NCI-H2196 (cell line): ENCODE measurements around the gene TARBP1.
"Not testable (repeated sequence)": the region's sequence is repeated elsewhere in the genome, so short reads cannot be mapped to it uniquely, and the experiment has no call there.

ENCODE experiments used
- DNase-seq: peaks from one replicate; lab custom pipeline; 2025; ENCODE audit not compliant: unreplicated experiment; lab: John Stamatoyannopoulos, UW

Gene TARBP1

GRCh38 chr1:234397732-234398131, 81.2 kb downstream of the TARBP1 start:
- no peak for DNase-seq

DNA sequence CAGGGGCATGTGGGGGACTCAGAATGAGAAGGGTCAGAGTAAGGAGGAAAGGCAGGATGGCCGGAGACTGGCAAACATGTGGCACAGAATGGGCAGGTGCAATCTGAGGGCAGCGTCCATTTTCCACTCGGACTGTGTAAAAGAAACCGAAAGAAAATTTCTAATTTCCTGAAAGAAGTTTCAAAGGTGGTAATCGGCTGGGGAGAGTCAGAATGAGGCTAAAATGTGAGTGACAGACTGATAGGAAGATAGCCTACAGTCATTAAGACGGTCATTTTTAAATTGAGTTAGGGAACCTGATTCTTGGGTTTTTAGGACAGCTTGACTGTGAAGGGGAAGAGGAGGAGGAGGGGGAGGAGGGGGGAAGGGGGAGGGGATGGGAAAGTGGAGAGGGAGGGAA, 82.1 kb downstream of the TARBP1 start:
- no peak for DNase-seq

DNA sequence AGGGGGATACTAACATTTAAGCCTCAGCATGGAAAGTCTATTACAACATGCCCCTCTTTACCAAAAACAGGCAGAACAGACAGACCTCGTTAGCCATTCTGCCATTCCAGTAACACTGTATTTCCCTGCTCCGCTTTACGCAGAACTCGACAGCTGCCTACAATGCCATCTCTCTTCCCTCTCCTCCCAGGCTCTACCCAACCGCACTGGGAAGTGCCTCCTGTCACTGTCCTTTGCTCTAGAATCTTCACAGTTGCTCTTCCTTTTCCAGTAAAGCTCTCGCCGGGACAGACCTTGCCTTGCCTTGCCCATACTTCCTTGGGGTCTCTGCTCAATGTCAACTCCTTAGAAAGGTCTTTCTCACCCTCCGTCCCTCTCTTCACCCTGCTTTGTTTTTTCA, 82.9 kb downstream of the TARBP1 start:
- no peak for DNase-seq

- DNase-seq = no peak
Observed at GRCh38 chr1:234395297-234395696, 83.7 kb downstream of the TARBP1 start.

DNA sequence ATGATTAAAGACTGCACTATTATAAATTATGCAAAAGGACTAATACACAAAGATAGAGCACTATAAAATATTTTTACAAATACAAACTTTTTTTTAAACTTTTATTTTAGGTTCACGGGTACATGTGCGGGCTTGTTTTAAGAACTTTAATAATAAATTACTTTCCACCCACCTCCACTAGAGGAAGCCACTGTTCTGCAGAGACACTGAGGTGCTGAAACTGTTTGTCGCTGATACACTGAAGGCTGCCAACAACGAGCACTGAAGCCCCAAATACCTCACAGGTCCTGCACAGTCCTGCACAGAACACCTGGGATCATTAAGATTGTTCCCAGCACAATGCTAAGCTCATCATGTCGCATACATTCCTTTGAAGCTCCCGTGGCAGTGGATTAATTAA, 85.8 kb downstream of the TARBP1 start:
- DNase-seq = no peak

GRCh38 chr1:234388094-234388493, 90.9 kb downstream of the TARBP1 start:
- no peak for DNase-seq

DNA sequence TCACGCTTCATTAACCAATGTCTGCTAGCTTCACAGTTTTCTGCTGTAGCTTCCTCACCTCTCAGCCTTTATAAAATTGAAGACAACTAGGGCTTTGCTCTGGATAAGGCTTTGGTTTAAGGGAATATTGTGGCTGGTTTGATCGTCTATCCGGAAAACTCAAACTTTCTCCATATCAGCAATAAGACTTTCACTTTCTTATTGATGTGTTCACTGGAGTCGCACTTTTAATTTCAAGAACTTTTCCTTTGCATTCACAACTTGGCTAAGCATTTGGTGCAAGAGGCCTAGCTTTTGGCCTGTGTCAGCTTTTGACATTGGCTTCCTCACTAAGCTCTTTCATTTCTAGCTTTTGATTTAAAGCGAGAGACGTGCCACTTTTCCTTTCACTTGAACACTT, 92.9 kb downstream of the TARBP1 start:
- no peak for DNase-seq

DNA sequence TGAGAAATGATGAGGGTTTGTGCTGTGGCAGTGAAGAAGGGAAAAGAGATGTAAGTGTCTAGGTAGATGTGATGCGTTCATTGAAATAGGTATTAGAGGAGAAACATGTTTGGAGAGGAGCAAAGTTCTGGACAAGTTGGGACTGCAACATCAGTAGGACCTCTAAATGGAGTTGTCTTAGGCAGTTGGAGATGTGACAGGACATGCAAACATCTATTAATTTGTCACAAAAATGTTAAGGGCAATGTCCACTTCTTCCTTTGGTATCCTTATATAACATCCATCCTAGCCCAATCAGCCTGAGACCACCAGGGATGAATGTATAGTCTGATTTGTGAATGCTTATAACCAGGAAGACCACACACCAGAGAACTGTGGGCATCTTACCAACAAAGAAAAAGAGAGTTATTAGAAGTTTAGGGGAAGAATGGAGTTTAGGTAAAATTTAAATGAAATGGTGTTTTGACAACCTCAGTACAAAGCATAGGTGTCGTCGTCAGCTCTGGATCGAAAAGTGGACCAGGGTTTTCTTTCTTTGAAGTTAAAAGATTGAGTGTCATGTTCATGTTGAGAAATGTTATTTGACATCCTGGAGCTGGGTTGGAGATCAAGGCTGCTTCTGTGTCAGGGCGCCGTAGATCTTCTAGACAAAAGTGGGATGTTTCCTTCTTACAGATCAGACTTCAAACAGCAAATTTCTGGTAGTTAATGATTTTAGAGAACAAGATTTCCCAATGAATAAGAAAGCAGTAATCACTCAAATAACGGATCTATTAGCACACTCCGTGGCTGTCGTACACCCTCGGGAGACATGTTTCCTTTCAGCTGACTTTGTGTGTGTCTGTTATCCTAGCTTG, 97.1 kb downstream of the TARBP1 start:
- no peak for DNase-seq

DNA sequence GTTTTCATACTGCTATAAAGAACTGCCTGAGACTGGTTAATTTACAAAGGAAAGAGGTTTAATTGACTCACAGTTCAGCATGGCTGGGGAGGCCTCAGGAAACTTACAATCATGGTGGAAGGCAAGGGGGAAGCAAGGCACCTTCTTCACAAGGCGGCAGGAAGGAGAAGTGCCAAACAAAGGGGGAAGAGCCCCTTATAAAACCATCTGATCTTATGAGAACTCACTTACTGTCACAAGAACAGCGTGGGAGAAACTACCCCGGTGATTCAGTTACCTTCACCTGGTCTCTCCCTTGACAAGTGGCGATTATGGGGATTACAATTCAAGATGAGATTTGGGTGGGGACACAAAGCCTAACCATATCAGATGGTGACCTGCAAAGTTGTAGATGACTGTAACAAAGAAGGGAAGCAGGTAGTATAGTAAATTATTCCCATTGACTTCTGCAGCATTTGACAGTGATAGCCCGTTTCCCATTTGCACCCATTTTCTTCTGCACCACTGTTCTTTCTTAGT, 99.3 kb downstream of the TARBP1 start:
- not testable (repeated sequence) for DNase-seq

DNA sequence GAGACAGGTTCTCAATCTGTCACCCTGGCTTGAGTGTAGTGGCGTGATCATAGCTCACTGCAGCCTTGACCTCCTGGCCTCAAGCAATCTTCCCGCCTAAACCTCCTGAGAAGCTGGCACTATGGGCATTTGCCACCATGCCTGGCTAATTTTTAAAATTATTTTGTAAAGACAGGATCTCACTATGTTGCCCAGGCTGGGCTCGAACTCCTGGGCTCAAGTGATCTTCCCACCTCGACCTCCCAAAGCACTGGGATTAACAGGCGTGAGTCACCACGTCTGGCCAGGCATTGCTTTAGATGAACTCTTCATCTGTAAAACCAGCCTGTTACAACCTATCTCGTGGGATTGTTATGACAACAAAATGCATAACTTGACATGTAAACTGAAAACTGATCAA, 103.3 kb downstream of the TARBP1 start:
- DNase-seq = no peak

GRCh38 chr1:234373959-234374254, 105.1 kb downstream of the TARBP1 start:
- DNase-seq = no peak

GRCh38 chr1:234373064-234373958, 105.7 kb downstream of the TARBP1 start, which contains the start of gene COA6:
TSS of gene COA6 (plus strand) at chr1:234373456. CDS start at chr1:234373467, 11 bp downstream.
- peak; percentile 67 for DNase-seq

GRCh38 chr1:234372011-234372757, 106.8 kb downstream of the TARBP1 start:
- DNase-seq = no peak

DNA sequence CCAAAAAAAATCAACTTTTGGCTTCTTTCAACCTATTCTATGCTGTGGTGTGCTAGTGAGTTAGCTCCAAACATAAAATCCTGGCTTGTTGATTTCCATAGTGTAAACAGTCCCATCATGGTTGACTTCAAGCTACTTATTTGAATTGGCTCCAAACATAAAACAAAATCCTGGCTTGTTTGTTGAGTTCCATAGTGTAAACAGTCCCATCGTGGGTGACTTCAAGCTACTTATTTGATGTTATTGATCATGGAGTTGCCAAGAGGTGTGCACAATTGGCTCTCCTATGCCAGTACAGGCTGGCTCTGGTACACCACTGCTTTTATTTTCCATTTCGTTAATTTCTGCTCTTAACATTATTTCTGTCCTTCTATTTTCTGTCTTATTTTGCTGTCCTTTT, 107.6 kb downstream of the TARBP1 start:
- no peak for DNase-seq

DNA sequence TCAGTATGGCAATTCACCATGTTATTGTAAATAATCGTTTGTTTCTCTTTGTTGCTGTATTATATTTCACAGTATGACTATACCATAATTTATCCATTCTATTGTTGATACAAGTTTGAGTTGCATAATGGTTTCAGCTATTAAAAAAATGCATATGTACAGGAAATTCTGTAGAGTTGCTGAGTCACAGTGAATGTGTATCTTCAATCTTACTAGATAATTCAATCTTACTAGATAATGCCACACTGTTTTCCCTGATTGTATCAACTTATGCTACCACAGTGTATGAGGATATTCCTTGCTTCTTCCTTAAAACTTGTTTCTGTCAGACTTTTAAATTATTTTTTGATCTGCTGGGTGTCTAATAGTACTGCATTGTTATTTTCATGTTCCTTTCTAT, 109.2 kb downstream of the TARBP1 start:
- no peak for DNase-seq

DNA sequence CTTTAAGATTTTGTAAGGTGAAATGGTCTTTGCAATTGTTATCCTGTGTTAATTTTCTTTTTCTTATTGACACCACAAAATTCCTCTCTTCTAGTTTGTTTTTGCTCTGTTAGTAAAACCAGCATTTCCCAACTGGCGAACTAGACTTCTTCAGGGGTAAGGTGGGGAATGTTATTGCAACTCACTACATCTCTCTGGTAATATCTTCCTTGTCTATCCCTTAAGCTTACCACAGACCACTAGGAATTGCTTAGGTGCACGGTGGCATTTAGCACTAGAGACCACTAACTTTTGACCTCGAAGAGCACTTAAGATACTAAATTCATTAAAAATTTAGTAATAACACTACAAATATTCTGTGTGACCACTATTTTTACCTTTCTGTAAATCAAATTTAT, 109.9 kb downstream of the TARBP1 start:
- DNase-seq = no peak

DNA sequence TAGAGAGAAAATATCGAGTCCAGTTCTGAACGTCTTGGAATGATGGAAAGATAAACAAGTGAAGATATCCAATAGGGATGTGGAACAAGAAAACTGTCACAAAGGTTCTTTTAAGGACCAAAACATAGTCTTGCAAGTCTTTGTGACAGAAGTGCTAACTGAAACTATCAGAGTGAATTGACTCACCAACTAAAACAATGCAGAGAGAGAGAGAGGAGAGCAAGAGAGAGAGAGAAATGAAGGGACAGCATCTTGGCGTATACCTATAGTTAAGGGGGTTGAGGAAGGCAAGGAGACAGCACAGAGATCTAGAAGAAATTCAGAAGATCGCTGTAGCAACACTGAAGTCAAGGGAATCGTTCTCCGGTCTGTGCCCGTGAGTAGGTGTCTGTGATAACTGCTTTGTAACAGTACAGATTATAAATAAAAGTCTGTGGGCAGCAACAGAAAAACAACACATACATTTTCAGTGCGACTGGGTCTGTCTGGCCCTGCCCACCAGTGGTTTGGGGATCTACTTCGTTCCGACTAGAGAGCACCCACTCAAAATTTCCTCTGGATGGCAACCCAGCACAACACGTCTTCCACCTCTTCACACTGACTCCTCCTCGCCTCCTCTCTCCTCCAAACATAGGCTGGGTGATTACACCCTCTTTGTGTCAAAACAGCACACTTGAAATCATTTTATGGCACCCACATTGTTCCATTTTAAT, 110.5 kb downstream of the TARBP1 start:
- no peak for DNase-seq

DNA sequence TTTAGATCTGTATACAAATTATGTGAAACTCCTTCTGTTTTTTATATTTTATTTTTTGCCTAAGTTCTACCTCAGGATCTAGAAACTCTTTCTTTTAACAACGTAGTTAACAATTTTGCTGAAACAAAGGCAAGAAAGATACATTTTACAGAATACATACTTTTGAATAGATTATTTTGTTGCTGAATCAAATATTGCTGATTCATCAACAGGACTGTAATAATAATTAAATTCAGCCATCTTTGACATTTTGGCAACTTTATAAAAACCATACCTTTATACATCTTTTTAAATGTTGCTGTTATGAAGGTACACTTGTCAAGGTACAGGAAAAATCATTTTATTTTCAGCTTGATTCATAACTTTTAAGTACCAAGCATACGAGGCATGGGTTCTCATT, 116.4 kb downstream of the TARBP1 start:
- DNase-seq = no peak

DNA sequence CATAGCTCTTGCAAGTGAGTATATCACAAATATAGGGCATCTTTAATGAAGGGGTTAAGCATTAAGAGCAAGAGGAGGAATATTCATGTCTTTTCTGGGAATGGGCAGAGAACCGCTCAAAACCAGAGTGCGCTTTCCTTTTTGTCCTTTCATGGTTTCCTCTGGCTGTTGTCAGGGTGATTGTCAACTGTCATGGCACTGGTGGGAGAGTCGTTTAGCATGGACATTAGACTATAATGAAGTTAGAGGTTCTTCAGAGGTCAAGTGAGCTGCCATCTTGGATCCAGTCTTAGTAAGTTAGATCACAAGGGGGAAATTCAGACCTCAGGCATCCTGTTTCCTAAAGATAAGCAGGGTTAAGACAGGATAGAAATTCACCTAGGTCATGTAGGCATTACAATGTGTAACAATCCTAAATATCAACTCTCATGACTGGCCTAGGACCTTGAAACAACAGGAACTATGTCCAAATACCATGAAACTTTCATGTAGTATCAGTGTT, 117.8 kb downstream of the TARBP1 start:
- DNase-seq = no peak

DNA sequence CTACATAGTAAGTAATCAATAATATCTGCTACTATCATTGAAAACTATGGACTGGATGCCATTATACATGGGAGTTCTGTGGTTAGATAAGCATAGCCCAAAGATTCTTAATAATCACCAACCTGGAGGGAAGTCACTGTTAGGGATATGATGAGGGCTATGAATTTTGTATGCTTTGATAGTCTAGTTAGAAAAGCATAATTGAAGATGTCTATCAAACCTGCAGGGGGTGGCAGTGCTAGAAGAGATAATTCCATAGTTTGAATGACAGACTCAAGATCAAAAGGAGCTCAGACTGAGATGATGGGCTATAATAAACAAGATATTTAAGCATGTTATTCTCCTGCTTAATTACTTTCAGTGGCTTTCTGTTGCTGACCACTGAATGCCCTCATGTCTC, 121.1 kb downstream of the TARBP1 start:
- DNase-seq = no peak
